HepG2 (cell line): ENCODE measurements around the gene EHD4. TPM values are rescaled to one million over a fixed set of nuclear protein-coding genes. Genes with fewer than 3 reads are reported as not detected.

Experiments
- ARNT ChIP-seq: fragments of 450-650 bp; IDR thresholded peaks from 2 replicates; pipeline ENCODE4 v1.6.1; 2017
- ASH2L ChIP-seq: fragments of 300-600, 200-600 bp; sonication (generic); IDR thresholded peaks from 2 replicates; pipeline ENCODE4 v1.7.0; 2017; ENCODE audit warnings: low read depth, mild to moderate bottlenecking, moderate library complexity, mixed read lengths, low read length; ENCODE audit not compliant: insufficient read length
- E2F5 ChIP-seq: sonication (generic); formaldehyde crosslinking; conservative IDR thresholded peaks from 2 replicates; pipeline ENCODE4 v1.4.0; 2020; ENCODE audit warnings: missing genetic modification reagents
- ELF3 ChIP-seq: IDR thresholded peaks from 2 replicates; pipeline ENCODE4 v1.6.1; 2016; ENCODE audit warnings: missing genetic modification reagents, missing compliant biosample characterization
- EP300 ChIP-seq, 3 experiments: sonication (generic) in 1 of 3; formaldehyde crosslinking in 1 of 3; IDR thresholded peaks; 2 replicates each; pipeline versions ENCODE4 v1.5.1 to v1.6.1; 2011 to 2020; ENCODE audit warnings: low read depth in 2 of 3, low read length in 2 of 3, borderline replicate concordance in 1 of 3, improper control_type of control experiment in 1 of 3, mild to moderate bottlenecking in 1 of 3, missing genetic modification reagents in 1 of 3, moderate library complexity in 1 of 3
- FOSL2 ChIP-seq: sonication (generic); formaldehyde crosslinking; IDR thresholded peaks from 2 replicates; pipeline ENCODE4 v1.4.0; 2020; ENCODE audit warnings: missing genetic modification reagents
- HIVEP1 ChIP-seq: sonication (generic); formaldehyde crosslinking; IDR thresholded peaks from 2 replicates; pipeline ENCODE4 v1.4.0; 2020; ENCODE audit warnings: mild to moderate bottlenecking, missing genetic modification reagents
- HOXA9 ChIP-seq: sonication (generic); formaldehyde crosslinking; IDR thresholded peaks from 2 replicates; pipeline ENCODE4 v1.8.1; 2022; ENCODE audit warnings: missing genetic modification reagents, mild to moderate bottlenecking, moderate library complexity, borderline replicate concordance
- ISL2 ChIP-seq: sonication (generic); formaldehyde crosslinking; IDR thresholded peaks from 2 replicates; pipeline ENCODE4 v1.5.0; 2020; ENCODE audit warnings: missing genetic modification reagents
- MTF2 ChIP-seq: sonication (generic); formaldehyde crosslinking; IDR thresholded peaks from 2 replicates; pipeline ENCODE4 v1.5.0; 2020; ENCODE audit warnings: missing genetic modification reagents, borderline replicate concordance
- NKX3-1 ChIP-seq: sonication (generic); formaldehyde crosslinking; IDR thresholded peaks from 2 replicates; pipeline ENCODE4 v1.5.0; 2020; ENCODE audit warnings: missing genetic modification reagents
- NR2F1 ChIP-seq, 2 experiments: fragments of 450-650 bp in 1 of 2; formaldehyde crosslinking in 1 of 2; IDR thresholded peaks; 2 replicates each; pipeline versions ENCODE4 v1.5.0 to v1.6.1; 2016 to 2020; ENCODE audit warnings: mild to moderate bottlenecking in 1 of 2, missing compliant biosample characterization in 1 of 2, missing genetic modification reagents in 1 of 2, moderate library complexity in 1 of 2
- PLRG1 ChIP-seq: fragments of 450-650 bp; conservative IDR thresholded peaks from 2 replicates; pipeline ENCODE4 v1.6.1; 2016
- SOX6 ChIP-seq, 2 experiments: fragments of 450-650 bp in 1 of 2; sonication (generic) in 1 of 2; formaldehyde crosslinking in 1 of 2; IDR thresholded peaks; 2 replicates each; pipeline versions ENCODE4 v1.4.0 to v1.6.1; 2017 to 2020; ENCODE audit warnings: antibody characterized with exemption in 1 of 2, mild to moderate bottlenecking in 1 of 2, missing genetic modification reagents in 1 of 2
- ZBTB1 ChIP-seq: sonication (generic); formaldehyde crosslinking; IDR thresholded peaks from 2 replicates; pipeline ENCODE4 v1.4.0; 2020; ENCODE audit warnings: missing genetic modification reagents, borderline replicate concordance
- ZBTB14 ChIP-seq: sonication (generic); formaldehyde crosslinking; IDR thresholded peaks from 2 replicates; pipeline ENCODE4 v1.4.0; 2020; ENCODE audit warnings: missing genetic modification reagents
- ZC3H13 ChIP-seq: sonication (generic); formaldehyde crosslinking; IDR thresholded peaks from 2 replicates; pipeline ENCODE4 v1.8.1; 2023; ENCODE audit warnings: mild to moderate bottlenecking, missing genetic modification reagents, moderate library complexity
- ZNF101 ChIP-seq: sonication (generic); formaldehyde crosslinking; IDR thresholded peaks from 2 replicates; pipeline ENCODE4 v1.4.0; 2020; ENCODE audit warnings: mild to moderate bottlenecking, low read depth, missing genetic modification reagents, borderline replicate concordance
- ZNF367 ChIP-seq: sonication (generic); formaldehyde crosslinking; IDR thresholded peaks from 2 replicates; pipeline ENCODE4 v1.4.0; 2020; ENCODE audit warnings: missing genetic modification reagents, borderline replicate concordance
- ZNF503 ChIP-seq: sonication (generic); formaldehyde crosslinking; IDR thresholded peaks from 2 replicates; pipeline ENCODE4 v1.4.0; 2020; ENCODE audit warnings: missing genetic modification reagents
- ZNF609 ChIP-seq: sonication (generic); formaldehyde crosslinking; IDR thresholded peaks from 2 replicates; pipeline ENCODE4 v1.4.0; 2020; ENCODE audit warnings: mild to moderate bottlenecking, missing genetic modification reagents, borderline replicate concordance
- polyA plus RNA-seq, 8 experiments: library from polyadenylated mRNA; depleted of rRNA in 3 of 8; stranded (reverse) in 7 of 8; unstranded in 1 of 8; fragments of >200 nt; fragmentation: Illumina TruSeq in 4 of 8; extraction: Trizol in 4 of 8; gene quantifications; 2 replicates each; pipeline versions ENCODE4 v1.2.1 to v1.2.3, GENCODE V29; 2011 to 2016; ENCODE audit warnings: low read depth in 4 of 8, missing spikeins in 1 of 8, mixed read lengths in 1 of 8; ENCODE audit not compliant: insufficient read depth in 1 of 8
- total RNA-seq, 5 experiments: library from RNA; depleted of rRNA; stranded (reverse); fragments of >200 nt; fragmentation: Illumina TruSeq; extraction: Trizol; gene quantifications; 2 replicates each; pipeline ENCODE4 v1.2.3, GENCODE V29; 2016; ENCODE audit warnings: low read depth in 1 of 5

EHD4 gene
- total and polyA plus RNA-seq, 2 of the 13 experiments (the other 11 are each of a cell fraction or from before 2014, with no cell fraction given): 3.1 to 4.8 TPM

- TF ChIP-seq ZNF503 (CRISPR knock-in tag) (peak; percentile 77), ARNT (no peak), ISL2 (CRISPR knock-in tag) (0 out of 2 replicates have a peak, but pooled peaks have one; percentile 30), PLRG1 (no peak), EP300 (IDR thresholded peaks at IDR 0.05; ENCODE audit: low read depth in 2 of 2, low read length in 2 of 2) (peak in 1 of 2 experiments; percentile 51; a peak in 1 of 4 replicates), EP300 (CRISPR knock-in tag; IDR thresholded peaks at IDR 0.05; ENCODE audit: borderline replicate concordance) (no peak), HIVEP1 (CRISPR knock-in tag) (no peak), FOSL2 (CRISPR knock-in tag) (peak; percentile 11; the same call in 1 of the 2 replicates), MTF2 (CRISPR knock-in tag) (no peak), NKX3-1 (CRISPR knock-in tag) (peak; percentile 34; the same call in 1 of the 2 replicates), ASH2L (peak; percentile 36), NR2F1 (CRISPR knock-in tag; IDR thresholded peaks at IDR 0.05) (peak in 1 of 2 experiments; percentile 62; a peak in 2 of 4 replicates), ZC3H13 (no peak), E2F5 (CRISPR knock-in tag) (no peak), ZBTB1 (CRISPR knock-in tag) (no peak), ZNF367 (CRISPR knock-in tag) (no peak), HOXA9 (CRISPR knock-in tag) (no peak), ZNF101 (CRISPR knock-in tag) (no peak), SOX6 (IDR thresholded peaks at IDR 0.05) (no peak), SOX6 (CRISPR knock-in tag; IDR thresholded peaks at IDR 0.05) (peak; percentile 64), ZBTB14 (CRISPR knock-in tag) (no peak), ZNF609 (CRISPR knock-in tag) (peak; percentile 92), ELF3 (CRISPR knock-in tag) (peak; percentile 40; the same call in 1 of the 2 replicates)
These were observed 44.3 kb downstream of the EHD4 start (continued) for GRCh38 chr15:41928100-41928499.
